Naive B cell (primary cell): ENCODE results near the gene RAB11FIP5. TPM values are rescaled to one million over a fixed set of nuclear protein-coding genes. Genes with fewer than 3 reads are reported as not detected.

Experiments
- ATAC-seq, 2 donors: fragments of 150-1000 bp; cut with Tn5 transposase; 2 replicates each; pipeline ENCODE4 v1.10.0; 2021; ENCODE audit warnings: low read depth in 2 of 2, mild to moderate bottlenecking in 2 of 2, moderate library complexity in 2 of 2
- DNase-seq: peaks from one replicate; pipeline ENCODE4 v3.0.0; 2022
- H3K27ac Mint-ChIP-seq, 6 donors: one replicate each; pipeline ENCODE4 v1.8.0; 2020 to 2022; ENCODE audit warnings: mild to moderate bottlenecking in 6 of 6, mixed read lengths in 6 of 6, moderate library complexity in 5 of 6, inconsistent platforms in 2 of 6
- H3K27me3 Mint-ChIP-seq, 3 donors: one replicate each; pipeline ENCODE4 v1.8.0; 2021 to 2022; ENCODE audit warnings: mixed read lengths in 3 of 3, mild to moderate bottlenecking in 1 of 3
- H3K36me3 Mint-ChIP-seq, 2 donors: one replicate each; pipeline ENCODE4 v1.8.0; 2020 to 2022; ENCODE audit warnings: mixed read lengths in 2 of 2, inconsistent platforms in 1 of 2, mild to moderate bottlenecking in 1 of 2
- H3K4me1 Mint-ChIP-seq, 3 donors: one replicate each; pipeline ENCODE4 v1.8.0; 2020 to 2022; ENCODE audit warnings: mixed read lengths in 3 of 3, inconsistent platforms in 1 of 3, mild to moderate bottlenecking in 1 of 3, moderate library complexity in 1 of 3
- H3K4me3 Mint-ChIP-seq, 8 donors: one replicate each; pipeline ENCODE4 v1.8.0; 2020 to 2022; ENCODE audit warnings: mild to moderate bottlenecking in 8 of 8, mixed read lengths in 8 of 8, moderate library complexity in 8 of 8, inconsistent platforms in 2 of 8
- H3K9me3 Mint-ChIP-seq, 7 donors: one replicate each; pipeline ENCODE4 v1.8.0; 2020 to 2022; ENCODE audit warnings: mixed read lengths in 7 of 7, mild to moderate bottlenecking in 5 of 7, inconsistent platforms in 2 of 7, moderate library complexity in 1 of 7
- polyA plus RNA-seq, 6 donors: library from polyadenylated mRNA; unstranded; fragments of 300-500 nt; fragmentation: Illumina TruSeq; gene quantifications; one replicate each; pipeline ENCODE4 v1.2.3, GENCODE V29; 2021; ENCODE audit warnings: low read depth in 6 of 6

Gene RAB11FIP5
- polyA plus RNA-seq, 6 donors from 2014 or later = 2.0 to 3.6 (median 2.4) TPM; not detected in 1

- no peak overlapping the region for H3K4me3 Mint-ChIP-seq
- peaks cover 5 to 11% (median 8%) of the 10 kb centered on the region in 3 donors for H3K4me1 Mint-ChIP-seq
- H3K36me3 Mint-ChIP-seq = no peaks in the 10 kb centered on the region
- H3K9me3 Mint-ChIP-seq = peaks cover 0 to 3% (median 0%) of the 10 kb centered on the region in 7 donors
- H3K27ac Mint-ChIP-seq = no peak overlapping the region
- DNase-seq = no peak
- peaks cover 0 to 4% (median 0%) of the 10 kb centered on the region in 3 donors for H3K27me3 Mint-ChIP-seq
- ATAC-seq = no peak
Measured at GRCh38 chr2:73035899-73036711, 76.6 kb downstream of the RAB11FIP5 start.

GRCh38 chr2:73034661-73035375, 77.9 kb downstream of the RAB11FIP5 start:
- peaks cover 0 to 3% (median 0%) of the 10 kb centered on the region in 7 donors for H3K9me3 Mint-ChIP-seq
- ATAC-seq (no peak), DNase-seq (no peak)
- H3K27me3 Mint-ChIP-seq = peaks cover 0 to 5% (median 0%) of the 10 kb centered on the region in 3 donors
- H3K36me3 Mint-ChIP-seq = peaks cover 0 to 4% of the 10 kb centered on the region in 2 donors
- H3K4me3 Mint-ChIP-seq = peak overlapping the region in 1 of 8 donors; percentile 1
- H3K27ac Mint-ChIP-seq = no peak overlapping the region
- H3K4me1 Mint-ChIP-seq = peaks cover 5 to 11% (median 8%) of the 10 kb centered on the region in 3 donors

GRCh38 chr2:73033766-73034381, 78.9 kb downstream of the RAB11FIP5 start:
- Mint-ChIP-seq H3K9me3 (peaks cover 0 to 3% (median 0%) of the 10 kb centered on the region in 7 donors), H3K4me3 (no peak overlapping the region), H3K4me1 (peaks cover 5 to 11% (median 8%) of the 10 kb centered on the region in 3 donors), H3K27me3 (peaks cover 0 to 5% (median 0%) of the 10 kb centered on the region in 3 donors), H3K36me3 (peaks cover 0 to 4% of the 10 kb centered on the region in 2 donors), H3K27ac (peak overlapping the region in 1 of 6 donors; percentile 43)
- peak; percentile 6 for DNase-seq
- peak; percentile 56 to 75 for ATAC-seq

- Mint-ChIP-seq H3K36me3 (peaks cover 0 to 4% of the 10 kb centered on the region in 2 donors), H3K27me3 (peaks cover 0 to 5% (median 0%) of the 10 kb centered on the region in 3 donors), H3K4me1 (peaks cover 5 to 11% (median 8%) of the 10 kb centered on the region in 3 donors), H3K4me3 (no peak overlapping the region), H3K27ac (peak overlapping the region in 2 of 6 donors; percentile 41 to 43), H3K9me3 (peaks cover 0 to 3% (median 0%) of the 10 kb centered on the region in 7 donors)
- ATAC-seq = no peak
- DNase-seq = no peak
Measured at GRCh38 chr2:73033142-73033765, 79.5 kb downstream of the RAB11FIP5 start.

GRCh38 chr2:73032702-73033097, 80.0 kb downstream of the RAB11FIP5 start:
- H3K27me3 Mint-ChIP-seq = peaks cover 0 to 5% (median 0%) of the 10 kb centered on the region in 3 donors
- ATAC-seq = no peak
- peaks cover 5 to 11% (median 8%) of the 10 kb centered on the region in 3 donors for H3K4me1 Mint-ChIP-seq

GRCh38 chr2:73031725-73032701, 80.7 kb downstream of the RAB11FIP5 start:
- H3K27ac Mint-ChIP-seq = no peak overlapping the region
- no peak for ATAC-seq
- H3K27me3 Mint-ChIP-seq = peaks cover 0 to 5% (median 0%) of the 10 kb centered on the region in 3 donors
- no peak for DNase-seq
- peaks cover 0 to 3% (median 0%) of the 10 kb centered on the region in 7 donors for H3K9me3 Mint-ChIP-seq
- peaks cover 0 to 4% of the 10 kb centered on the region in 2 donors for H3K36me3 Mint-ChIP-seq
- no peak overlapping the region for H3K4me3 Mint-ChIP-seq
- peaks cover 5 to 11% (median 8%) of the 10 kb centered on the region in 3 donors for H3K4me1 Mint-ChIP-seq

More at GRCh38 chr2:73032702-73033097, 80.0 kb downstream of the RAB11FIP5 start:
- no peak for DNase-seq
- H3K27ac Mint-ChIP-seq = no peak overlapping the region
- H3K4me3 Mint-ChIP-seq = no peak overlapping the region
- H3K36me3 Mint-ChIP-seq = peaks cover 0 to 4% of the 10 kb centered on the region in 2 donors
- H3K9me3 Mint-ChIP-seq = peaks cover 0 to 3% (median 0%) of the 10 kb centered on the region in 7 donors

- H3K4me1 Mint-ChIP-seq = peaks cover 5 to 11% (median 8%) of the 10 kb centered on the region in 3 donors
- H3K9me3 Mint-ChIP-seq = peaks cover 0 to 3% (median 0%) of the 10 kb centered on the region in 7 donors
- peaks cover 0 to 4% of the 10 kb centered on the region in 2 donors for H3K36me3 Mint-ChIP-seq
- DNase-seq (no peak), ATAC-seq (no peak)
- H3K27me3 Mint-ChIP-seq = peaks cover 0 to 5% (median 0%) of the 10 kb centered on the region in 3 donors
- no peak overlapping the region for H3K27ac Mint-ChIP-seq
- H3K4me3 Mint-ChIP-seq = no peak overlapping the region
Measured at GRCh38 chr2:73031095-73031678, 81.6 kb downstream of the RAB11FIP5 start.

GRCh38 chr2:73028841-73029240, 83.9 kb downstream of the RAB11FIP5 start:
- ATAC-seq (no peak), DNase-seq (no peak)
- peaks cover 0 to 5% (median 0%) of the 10 kb centered on the region in 3 donors for H3K27me3 Mint-ChIP-seq
- peaks cover 5 to 8% (median 7%) of the 10 kb centered on the region in 3 donors for H3K4me1 Mint-ChIP-seq
- H3K4me3 Mint-ChIP-seq = no peak overlapping the region
- H3K36me3 Mint-ChIP-seq = peaks cover 0 to 4% of the 10 kb centered on the region in 2 donors
- no peak overlapping the region for H3K27ac Mint-ChIP-seq
- peaks cover 0 to 3% (median 0%) of the 10 kb centered on the region in 7 donors for H3K9me3 Mint-ChIP-seq

GRCh38 chr2:73027340-73027739, 85.4 kb downstream of the RAB11FIP5 start:
- Mint-ChIP-seq H3K4me1 (no peaks in the 10 kb centered on the region), H3K27me3 (peaks cover 0 to 5% (median 0%) of the 10 kb centered on the region in 3 donors), H3K36me3 (peaks cover 0 to 4% of the 10 kb centered on the region in 2 donors), H3K9me3 (no peaks in the 10 kb centered on the region), H3K4me3 (no peak overlapping the region), H3K27ac (no peak overlapping the region)
- no peak for ATAC-seq
- no peak for DNase-seq

- Mint-ChIP-seq H3K9me3 (no peaks in the 10 kb centered on the region), H3K4me1 (no peaks in the 10 kb centered on the region), H3K4me3 (no peak overlapping the region), H3K27ac (no peak overlapping the region), H3K27me3 (no peaks in the 10 kb centered on the region), H3K36me3 (peaks cover 0 to 5% of the 10 kb centered on the region in 2 donors)
- ATAC-seq = no peak
- no peak for DNase-seq
Measured at GRCh38 chr2:73023497-73023896, 89.3 kb downstream of the RAB11FIP5 start.
